Inferior parietal cortex (tissue), 1 donor: ENCODE data around the gene INPPL1.

Source experiments
- DNase-seq: peaks from one replicate; pipeline ENCODE4 v3.0.0-alpha.2; 2016; ENCODE audit errors: extremely low spot score

Gene INPPL1

DNA sequence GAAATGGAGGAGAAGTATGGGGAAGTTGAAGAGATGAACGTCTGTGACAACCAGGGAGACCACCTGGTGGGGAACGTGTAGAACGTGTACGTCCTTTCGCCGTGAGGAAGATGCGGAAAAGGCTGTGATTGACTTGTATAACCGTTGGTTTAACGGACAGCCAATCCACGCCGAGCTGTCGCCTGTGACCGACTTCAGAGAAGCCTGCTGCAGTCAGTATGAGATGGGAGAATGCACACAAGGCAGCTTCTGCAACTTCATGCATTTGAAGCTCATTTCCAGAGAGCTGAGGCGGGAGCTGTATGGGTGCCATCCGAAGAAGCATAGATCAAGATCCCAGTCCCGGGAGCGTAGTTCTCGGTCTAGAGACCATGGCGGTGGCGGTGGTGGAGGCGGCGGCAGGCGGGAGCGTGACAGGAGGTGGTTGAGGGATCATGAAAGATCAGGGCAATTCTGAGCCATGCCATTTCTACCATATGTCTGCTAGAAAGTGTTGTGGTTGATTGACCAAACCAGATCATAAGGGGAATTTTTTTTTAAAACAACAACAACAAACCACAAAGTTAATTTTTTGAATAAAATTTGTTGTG, 56.3 kb downstream of the INPPL1 start:
- DNase-seq: no peak

DNA sequence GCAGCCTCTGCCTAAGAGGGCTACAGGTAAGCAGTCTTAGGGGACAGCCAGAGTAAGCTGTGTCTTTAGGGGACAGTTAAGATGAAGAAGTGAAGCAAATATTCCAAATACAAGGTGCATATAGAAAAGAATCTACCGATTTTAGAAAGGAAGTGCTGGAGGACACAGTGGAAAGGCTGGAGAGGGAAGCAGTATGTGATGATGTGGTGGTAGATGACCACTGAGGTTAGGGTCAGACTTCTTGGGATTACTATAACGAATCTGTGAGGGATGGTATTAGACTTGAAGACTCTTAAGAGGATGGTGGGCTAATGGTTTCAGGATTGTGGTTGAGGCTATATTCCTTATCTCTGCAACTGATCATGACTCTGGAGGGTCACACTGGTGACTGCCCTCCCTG, 59.4 kb downstream of the INPPL1 start:
- DNase-seq: no peak

DNA sequence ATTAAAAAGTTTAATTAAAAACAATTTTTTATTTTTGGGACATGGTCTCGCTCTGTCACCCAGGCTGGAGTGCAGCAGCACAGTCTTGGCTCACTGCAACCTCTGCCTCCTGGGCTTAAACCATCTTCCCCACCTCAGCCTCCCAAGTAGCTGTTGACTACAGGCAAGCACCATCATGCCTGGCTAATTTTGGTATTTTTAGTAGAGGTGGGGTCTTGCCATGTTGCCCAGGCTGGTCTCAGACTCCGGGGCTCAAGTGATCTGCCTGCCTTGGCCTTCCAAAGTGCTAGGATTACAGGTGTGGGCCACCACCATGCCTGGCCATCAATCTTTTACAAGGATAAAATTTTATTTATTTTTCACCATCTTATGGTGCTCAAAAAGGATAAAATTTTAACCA, 62.7 kb downstream of the INPPL1 start:
- no peak for DNase-seq
